SW 1271 (cell line): ENCODE measurements around the gene PDZD2.
"Not testable (repeated sequence)": the region's sequence is repeated elsewhere in the genome, so short reads cannot be mapped to it uniquely, and the experiment has no call there.

Experiments used
- DNase-seq, 2 experiments: peaks; one replicate each; lab custom pipeline; 2025; lab: John Stamatoyannopoulos, UW

The PDZD2 gene

GRCh38 chr5:32100691-32101302 lies 461.9 kb downstream of the PDZD2 start:
- DNase-seq: no peak

- no peak for DNase-seq
Observed at GRCh38 chr5:32102254-32102986, 463.5 kb downstream of the PDZD2 start.

DNA sequence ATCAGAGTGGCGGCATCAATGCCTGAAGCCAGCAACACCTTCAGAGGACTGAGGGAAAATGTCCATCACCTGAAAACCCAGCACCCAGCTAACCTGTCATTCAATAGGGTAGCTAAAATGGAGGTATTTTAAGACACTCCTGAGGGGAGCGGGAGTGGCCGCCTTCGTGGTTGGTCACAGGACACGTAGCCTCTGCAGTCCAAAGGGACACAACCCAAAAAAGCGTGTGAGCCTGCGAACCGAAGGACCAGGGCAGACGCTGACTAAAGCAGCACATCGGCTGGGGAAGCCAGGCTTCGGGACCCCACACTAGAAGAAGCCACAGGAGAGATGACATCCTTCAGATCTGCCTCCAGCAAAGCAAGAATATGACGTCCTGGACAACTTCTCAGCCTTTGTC lies 464.6 kb downstream of the PDZD2 start:
- DNase-seq: no peak

DNA sequence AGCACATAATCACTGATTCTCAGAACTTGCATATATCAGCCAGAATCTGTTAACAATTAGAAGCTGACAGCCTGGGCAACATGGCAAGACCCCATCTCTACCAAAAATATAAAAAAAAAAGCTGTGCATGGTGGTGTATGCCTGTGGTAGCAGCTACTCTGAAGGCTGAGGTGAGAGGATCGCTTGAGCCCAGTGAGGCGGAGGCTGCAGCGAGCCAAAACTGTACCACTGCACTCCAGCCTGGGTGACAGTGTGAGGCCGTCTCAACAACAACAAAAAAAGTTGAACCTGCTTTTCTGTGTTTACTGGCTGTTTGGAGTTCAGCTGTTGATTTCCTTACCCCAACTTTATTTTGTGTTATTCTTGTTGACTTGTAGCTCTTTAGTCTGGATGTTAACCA lies 468.4 kb downstream of the PDZD2 start:
- no peak for DNase-seq

DNA sequence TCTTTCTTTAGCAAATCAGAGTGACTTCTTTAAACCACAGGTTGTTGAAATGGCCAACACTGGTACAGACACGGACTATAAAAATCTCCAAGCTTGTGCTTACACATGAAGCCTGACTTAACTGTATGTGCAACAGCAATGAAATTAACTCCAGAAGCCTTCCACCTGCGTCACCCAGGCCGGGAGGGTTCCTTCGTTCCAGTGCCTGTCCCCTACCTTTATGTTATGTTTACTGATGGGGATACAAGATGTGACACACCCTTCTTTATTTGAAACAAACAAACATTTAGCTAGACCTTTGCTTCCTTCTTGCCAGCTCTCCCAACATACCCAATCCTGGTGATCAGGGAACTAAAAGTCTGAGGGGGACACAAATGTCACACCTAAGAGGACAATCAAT lies 469.2 kb downstream of the PDZD2 start:
- no peak for DNase-seq

DNA sequence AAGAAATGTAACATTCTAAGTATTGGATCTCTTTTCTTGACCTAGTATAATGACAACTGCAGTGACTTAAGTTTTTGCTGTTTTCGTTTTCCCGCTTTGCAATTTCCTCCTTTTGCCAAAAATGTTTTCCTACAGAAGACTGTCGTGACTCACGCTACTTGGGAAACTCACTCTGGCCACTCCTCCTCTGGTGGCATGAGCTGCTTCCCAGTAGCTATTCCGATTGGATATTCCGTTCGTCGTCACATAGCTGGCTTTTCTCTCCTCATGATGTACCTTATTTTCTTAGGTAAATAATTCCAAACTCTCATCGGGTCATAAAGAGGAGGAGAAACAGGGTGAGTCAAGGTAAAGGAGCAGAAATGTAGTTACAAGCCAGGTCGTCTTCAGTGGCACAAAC lies 470.3 kb downstream of the PDZD2 start:
- DNase-seq: no peak

DNA sequence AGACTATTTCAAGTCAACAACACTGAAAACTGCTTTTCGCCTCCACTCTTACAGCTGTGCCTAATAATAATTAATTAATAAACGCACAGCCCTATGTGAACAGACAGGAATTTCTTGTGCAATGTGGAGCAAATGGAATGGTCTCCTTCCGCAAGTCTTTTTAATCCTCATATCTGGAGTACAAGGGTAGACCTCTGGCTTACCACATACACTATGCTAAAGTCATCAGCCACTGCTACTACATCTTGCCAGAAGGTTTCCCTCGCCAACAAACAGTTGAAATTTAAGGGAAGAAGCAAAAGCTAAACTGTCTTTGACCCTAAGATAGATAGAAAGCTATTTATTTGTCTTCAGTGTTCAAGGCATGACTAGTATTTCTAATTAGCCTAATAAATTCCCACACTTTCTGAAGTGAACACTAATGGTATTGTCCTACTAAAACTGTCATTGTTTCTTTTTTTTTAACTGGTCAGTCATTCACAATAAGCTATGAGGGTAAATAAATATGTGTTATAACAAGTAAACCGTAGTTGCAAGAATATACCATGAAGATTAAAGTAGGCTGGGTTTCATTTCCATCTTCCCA lies 471.3 kb downstream of the PDZD2 start:
- DNase-seq: no peak

DNA sequence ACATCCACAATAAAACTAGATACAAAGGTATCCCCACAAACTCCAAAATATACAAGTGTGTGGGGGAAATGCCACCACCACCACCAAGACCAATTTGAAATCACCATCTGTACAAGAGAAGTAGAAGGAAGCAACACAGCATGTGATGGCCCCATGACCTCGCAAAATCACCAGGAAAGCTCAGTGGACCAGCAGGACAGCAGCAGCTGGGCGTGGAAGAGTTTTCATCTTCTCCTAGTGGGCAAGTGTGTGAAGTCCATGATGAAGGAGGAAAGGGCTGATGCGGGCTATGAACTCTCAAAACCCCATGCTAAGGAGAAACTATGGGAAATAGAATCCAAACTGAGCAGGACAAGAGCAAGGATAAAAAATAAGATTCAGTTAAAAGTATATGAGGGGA lies 477.1 kb downstream of the PDZD2 start:
- peak in 1 of 2 experiments; percentile 24 for DNase-seq

GRCh38 chr5:32116574-32117313 lies 477.8 kb downstream of the PDZD2 start:
- no peak for DNase-seq

DNA sequence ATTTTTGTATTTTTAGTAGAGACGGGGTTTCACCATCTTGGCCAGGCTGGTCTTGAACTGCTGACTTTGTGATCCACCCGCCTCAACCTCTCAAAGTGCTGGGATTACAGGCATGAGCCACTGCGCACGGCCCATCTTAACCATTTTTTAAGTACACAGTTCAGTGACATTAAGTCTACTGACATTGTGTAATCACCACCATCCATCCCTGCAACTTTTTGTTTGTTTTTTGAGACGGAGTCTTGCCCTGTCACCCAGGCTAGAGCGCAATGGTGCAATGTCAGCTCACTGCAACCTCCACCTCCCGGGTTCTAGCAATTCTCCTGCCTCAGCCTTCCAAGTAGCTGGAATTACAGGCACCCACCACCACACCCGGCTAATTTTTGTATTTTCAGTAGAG lies 480.0 kb downstream of the PDZD2 start:
- DNase-seq: not testable (repeated sequence)

- DNase-seq: no peak
Observed at GRCh38 chr5:32123058-32123805, 484.3 kb downstream of the PDZD2 start.

GRCh38 chr5:32123889-32124676 lies 485.2 kb downstream of the PDZD2 start:
- DNase-seq: no peak

- no peak for DNase-seq
Observed at GRCh38 chr5:32126691-32127090, 487.8 kb downstream of the PDZD2 start.

GRCh38 chr5:32127711-32128110 lies 488.8 kb downstream of the PDZD2 start:
- DNase-seq: no peak

GRCh38 chr5:32129074-32129598 lies 490.2 kb downstream of the PDZD2 start:
- no peak for DNase-seq

DNA sequence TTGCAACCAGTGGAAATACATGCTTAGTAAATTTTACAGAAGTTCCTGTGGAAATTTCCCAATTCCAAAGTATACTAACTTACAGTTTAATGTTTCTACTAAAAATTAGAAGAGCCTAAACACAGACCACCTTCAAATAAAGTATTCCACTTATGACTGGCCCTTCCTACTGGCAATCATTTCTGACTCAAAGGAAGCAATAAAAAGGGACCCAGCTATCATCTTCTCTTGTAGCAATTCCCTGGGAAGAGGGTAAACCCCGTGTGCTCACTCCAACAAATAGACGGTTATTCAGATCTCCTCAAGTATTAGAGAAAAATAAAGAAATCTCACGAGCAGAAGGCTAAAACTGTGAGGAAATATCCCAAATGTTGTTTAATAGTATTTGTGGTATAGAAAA lies 491.9 kb downstream of the PDZD2 start:
- no peak for DNase-seq

DNA sequence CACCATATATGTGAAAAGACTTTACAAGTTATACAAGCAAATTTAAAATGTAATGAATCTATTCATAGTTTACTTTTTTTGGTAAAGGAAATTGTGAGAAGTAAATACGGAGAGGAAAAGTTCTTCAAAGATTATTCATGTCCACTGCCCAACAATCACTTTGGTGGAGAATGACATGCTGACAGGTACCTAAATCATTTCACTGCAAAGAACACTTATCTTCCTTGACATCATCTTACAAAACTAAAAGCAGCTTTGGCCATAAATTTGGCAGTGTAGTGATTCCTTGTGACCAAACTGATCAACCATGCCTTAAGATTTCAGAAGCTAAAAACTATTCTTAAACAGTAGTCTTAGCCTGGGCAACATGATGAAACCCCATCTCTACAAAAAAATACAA lies 492.7 kb downstream of the PDZD2 start:
- no peak for DNase-seq

DNA sequence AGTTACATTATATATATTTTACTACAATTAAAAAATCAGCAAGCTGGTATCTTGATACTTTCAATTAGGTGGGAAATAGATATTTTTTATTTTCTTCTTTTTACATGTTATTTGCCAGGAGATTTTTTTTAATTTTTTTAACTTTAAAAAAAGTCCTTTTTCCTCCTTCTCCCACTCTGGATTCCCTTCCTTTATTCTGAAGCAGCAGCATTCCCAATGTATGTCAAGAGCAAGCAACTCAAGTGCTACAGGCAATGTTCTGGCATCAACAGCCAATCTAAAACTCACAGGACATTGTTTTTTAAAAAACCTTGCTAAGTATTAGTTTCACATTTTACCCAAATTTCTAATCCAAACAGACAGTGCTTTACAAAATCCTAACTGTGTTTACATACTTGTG lies 493.8 kb downstream of the PDZD2 start:
- DNase-seq: no peak

GRCh38 chr5:32135086-32135485 lies 496.2 kb downstream of the PDZD2 start:
- DNase-seq: no peak

- no peak for DNase-seq
Observed at GRCh38 chr5:32136342-32136741, 497.4 kb downstream of the PDZD2 start.
